HG02981 (cell line): Measurements from ENCODE around the gene CHCHD3.

Source experiments
- ATAC-seq: cut with Tn5 transposase; IDR thresholded peaks from one replicate; pipeline ENCODE4 v1.9.1; 2021; ENCODE audit warnings: mild to moderate bottlenecking, moderate library complexity; ENCODE audit not compliant: unreplicated experiment

The CHCHD3 gene

DNA sequence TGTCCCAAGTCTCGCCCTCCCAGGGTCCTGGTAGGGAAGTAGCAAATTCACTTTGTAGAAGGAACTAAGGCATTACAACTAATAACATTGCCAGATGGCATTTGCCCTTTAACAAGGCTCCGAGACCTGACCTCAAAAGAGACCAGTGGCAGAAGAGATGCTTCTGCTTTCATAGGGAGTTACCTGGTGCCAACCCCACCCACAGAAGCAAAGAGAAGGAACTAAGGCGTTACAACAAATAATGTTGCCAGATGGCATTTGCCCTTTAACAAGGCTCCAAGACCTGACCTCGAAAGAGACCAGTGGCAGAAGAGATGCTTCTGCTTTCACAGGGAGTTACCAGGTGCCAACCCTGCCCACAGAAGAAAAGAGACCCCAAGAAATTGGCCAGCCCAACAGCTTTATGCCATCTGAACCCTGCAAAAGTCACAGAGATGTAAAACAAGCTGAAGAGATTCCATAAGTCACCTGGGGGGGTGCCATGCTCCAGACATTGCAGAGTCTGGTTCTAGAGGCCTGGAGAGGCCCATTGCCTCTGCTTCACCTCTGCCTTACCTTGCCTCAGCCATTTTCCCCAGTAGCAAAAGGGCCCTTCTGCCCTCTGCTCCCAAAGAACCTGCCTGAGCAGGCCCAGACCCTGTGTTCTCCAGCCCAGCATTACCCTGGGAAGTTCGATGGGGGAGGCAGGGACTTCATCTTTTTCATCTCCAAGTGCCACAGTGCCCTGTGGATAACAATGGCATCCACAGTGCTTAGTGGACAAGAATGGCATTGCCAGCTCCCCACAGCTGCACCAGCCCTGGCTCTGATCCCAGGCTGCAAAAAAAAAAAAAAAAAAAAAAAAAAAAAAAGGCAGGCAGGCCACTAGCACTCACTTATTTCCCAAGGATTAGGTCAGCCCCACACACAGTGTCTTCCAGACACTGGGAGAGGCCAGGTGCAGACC is 326.1 kb downstream of the CHCHD3 start:
- no peak for ATAC-seq

DNA sequence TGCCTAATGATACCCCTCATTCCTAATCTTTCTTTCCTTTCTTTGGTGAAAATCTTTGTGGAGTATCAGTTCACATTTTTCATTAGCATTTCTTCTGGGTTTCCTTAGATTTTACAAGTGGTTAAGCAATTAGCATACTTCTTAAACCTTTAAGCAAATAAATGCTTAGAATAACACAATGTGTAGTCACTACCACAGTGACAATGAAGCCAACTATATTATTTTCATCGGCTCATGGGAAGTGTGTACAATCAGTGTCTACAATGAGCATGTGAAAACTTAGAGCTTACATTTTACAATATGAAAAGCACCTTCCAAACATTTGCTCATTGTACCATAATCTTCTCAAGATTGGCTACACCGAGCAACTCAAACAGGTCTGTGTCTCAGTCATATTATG is 329.5 kb downstream of the CHCHD3 start:
- no peak for ATAC-seq

DNA sequence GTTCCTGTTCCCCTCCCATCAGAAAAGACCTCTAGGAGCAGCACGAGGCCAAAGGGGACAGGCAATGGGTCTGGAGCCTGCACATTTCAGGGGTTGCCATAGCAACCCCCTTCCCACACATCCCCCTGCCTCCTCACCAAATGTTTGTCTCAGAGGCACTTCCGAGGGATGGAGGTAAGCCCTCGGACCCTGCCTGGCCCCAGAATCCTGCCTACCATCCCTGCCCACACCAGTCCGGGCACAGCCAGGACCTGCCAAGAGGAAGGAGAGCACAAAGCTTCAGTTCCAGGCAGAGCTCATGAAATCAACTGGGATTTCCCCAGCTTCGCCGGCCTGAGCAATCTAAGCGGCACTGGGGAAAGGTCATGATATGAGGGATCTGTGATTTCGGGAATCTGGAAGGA is 330.6 kb downstream of the CHCHD3 start:
- no peak for ATAC-seq

- ATAC-seq, result no peak
Observed at GRCh38 chr7:132750530-132751217, 331.2 kb downstream of the CHCHD3 start.

GRCh38 chr7:132750096-132750495 is 331.8 kb downstream of the CHCHD3 start:
- no peak for ATAC-seq

DNA sequence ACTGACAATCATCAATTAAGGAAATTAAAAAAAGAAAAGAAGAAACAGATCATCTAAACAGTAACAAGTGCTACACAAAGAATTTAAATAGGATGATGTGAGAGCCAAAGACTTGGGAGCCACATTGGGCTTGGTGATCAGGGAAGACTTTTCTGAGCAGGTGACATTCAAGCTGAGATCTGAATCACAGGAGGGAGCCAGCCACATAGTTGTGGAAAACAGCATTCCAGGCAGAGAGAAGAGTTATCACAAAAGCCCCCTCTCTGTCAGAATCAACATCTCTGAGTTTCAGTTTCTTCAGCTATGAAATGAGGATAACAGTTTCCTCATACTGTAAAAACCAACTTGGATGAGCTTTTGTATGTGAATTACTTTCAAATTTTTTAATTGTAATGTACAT is 336.4 kb downstream of the CHCHD3 start:
- no peak for ATAC-seq

GRCh38 chr7:132743974-132744373 is 337.9 kb downstream of the CHCHD3 start:
- ATAC-seq, result no peak

- no peak for ATAC-seq
Observed at GRCh38 chr7:132742189-132742612, 339.7 kb downstream of the CHCHD3 start.

- ATAC-seq, result no peak
Observed at GRCh38 chr7:132740176-132740575, 341.7 kb downstream of the CHCHD3 start.

DNA sequence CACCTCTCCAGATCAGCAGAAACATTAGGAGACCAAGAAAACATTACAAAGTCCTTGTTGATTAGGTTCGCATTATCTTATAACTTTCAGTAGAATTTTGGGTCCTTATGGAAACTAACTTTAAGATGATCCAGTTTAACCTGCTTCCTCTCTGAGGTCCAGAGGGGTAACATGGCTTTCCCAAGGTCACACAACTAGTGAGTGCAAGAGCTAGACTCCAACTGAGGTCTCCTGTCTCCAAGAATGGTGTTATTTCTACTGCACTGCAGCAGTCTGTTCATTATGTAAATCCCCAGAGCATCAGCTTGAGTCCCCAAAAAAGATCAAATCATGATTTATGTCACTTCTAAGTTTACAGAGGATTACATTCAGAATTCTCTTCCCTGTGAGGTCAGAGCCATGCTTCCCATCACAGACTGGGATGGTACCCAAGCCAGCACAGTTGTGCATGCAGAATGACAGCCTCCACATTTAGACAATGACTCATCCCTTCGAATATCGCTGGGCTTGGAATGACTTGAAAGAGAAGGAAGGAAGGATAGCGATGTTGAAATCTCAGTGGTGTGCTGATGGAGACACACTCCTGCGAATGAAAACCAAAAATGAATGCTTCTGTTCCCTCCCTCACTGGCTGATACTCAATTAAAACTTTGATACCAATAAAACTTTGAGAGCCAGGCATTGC is 342.5 kb downstream of the CHCHD3 start:
- ATAC-seq, result no peak

DNA sequence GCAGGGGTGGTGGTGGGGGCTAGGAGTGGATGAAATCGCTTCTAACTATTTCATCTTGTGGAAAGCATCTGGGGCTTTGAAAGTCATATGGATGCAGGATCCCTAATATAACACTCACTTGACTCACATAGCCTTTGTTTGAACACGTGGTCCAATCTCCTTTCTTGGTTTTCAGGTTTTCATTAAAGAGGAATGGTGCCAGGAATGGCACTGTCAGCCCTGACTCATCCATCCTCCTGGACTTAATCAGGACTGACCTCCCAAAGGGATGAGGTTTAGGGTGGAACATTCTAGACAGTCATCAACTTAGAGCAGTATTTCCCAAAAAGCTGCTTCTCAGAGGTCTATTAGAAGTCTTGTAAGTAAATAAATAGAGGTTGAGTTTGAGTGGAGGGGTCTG is 343.6 kb downstream of the CHCHD3 start:
- ATAC-seq, result no peak

DNA sequence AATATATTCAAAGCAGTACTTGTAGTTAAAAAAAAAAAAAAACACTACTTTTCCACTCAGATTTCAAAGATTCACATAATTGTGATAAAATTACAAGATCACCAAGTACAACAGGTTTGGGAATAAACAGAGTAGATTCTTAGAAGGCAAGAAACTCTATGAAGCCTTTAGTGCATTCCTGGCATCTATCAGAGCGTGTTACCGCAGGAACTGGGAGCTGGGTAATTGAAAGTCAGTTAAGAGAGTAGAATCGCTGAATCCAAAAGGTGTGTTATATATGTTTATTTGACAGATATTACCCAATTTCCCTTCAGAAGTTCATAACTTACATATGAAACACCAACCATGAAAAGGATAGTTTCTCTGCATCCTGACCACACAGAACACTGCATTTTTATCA is 346.4 kb downstream of the CHCHD3 start:
- ATAC-seq, result no peak
